GM12878 (cell line): ENCODE results near the gene ATP6V1D. TPM values are rescaled to one million over a fixed set of nuclear protein-coding genes. Genes with fewer than 3 reads are reported as not detected.

ENCODE experiments used
- ATAC-seq: fragments of 200-7000 bp; cut with Tn5 transposase; 3 replicates; pipeline ENCODE4 v1.9.1; 2020; ENCODE audit warnings: mild to moderate bottlenecking, moderate library complexity
- BruUV-seq: library from RNA; stranded (reverse); fragments of 400-500 nt; replicated peaks from 2 replicates; lab custom pipeline; 2021; lab: Mats Ljungman, UMichigan
- CTCF ChIA-PET: fragments of 300-600 bp; sonication (Branson Sonifier 250); formaldehyde crosslinking; extraction: SDS; loops from one replicate; lab custom pipeline; 2021; ENCODE audit warnings: inconsistent platforms; lab: Yijun Ruan, JAX
- POLR2A ChIA-PET: fragments of 350-600 bp; formaldehyde crosslinking; extraction: SDS; loops from one replicate; lab custom pipeline; 2021; ENCODE audit warnings: inconsistent platforms; lab: Charles Lee
- RAD21 ChIA-PET: fragments of 300-600 bp; sonication (Branson Sonifier 250); formaldehyde crosslinking; loops from one replicate; lab custom pipeline; 2023; ENCODE audit warnings: antibody characterized with exemption; ENCODE audit not compliant: unreplicated experiment; lab: Charles Lee
- SMC1A ChIA-PET: fragments of 300-600 bp; sonication (Branson Sonifier 250); formaldehyde crosslinking; loops from one replicate; lab custom pipeline; 2023; ENCODE audit not compliant: unreplicated experiment, uncharacterized antibody; lab: Charles Lee
- DNase-seq: peaks from one replicate; pipeline ENCODE4 v3.0.0-alpha.2; 2011; ENCODE audit warnings: low read depth, low spot score
- FAIRE-seq: peaks from 3 replicates; lab custom pipeline; 2011; peaks lifted over from hg19 to GRCh38; lab: Jason Lieb, UNC
- H2AFZ ChIP-seq: 2 replicates; pipeline ENCODE4 v1.6.0; 2011; ENCODE audit warnings: low read depth, low read length, control low read depth; ENCODE audit not compliant: control insufficient read depth
- H3K27ac ChIP-seq: 2 replicates; pipeline ENCODE4 v1.5.1; 2011; ENCODE audit warnings: control low read depth; ENCODE audit not compliant: control insufficient read depth, insufficient read depth
- H3K27me3 ChIP-seq, 2 experiments: replicated peaks in 1 of 2; 2 replicates each; pipeline versions ENCODE4 v1.6.0 to v1.6.1; 2011; ENCODE audit warnings: low read length in 1 of 2; ENCODE audit not compliant: control insufficient read depth in 2 of 2, insufficient read depth in 2 of 2
- H3K36me3 ChIP-seq, 2 experiments: 2 replicates each; pipeline ENCODE4 v1.5.1; 2011; ENCODE audit warnings: low read length in 1 of 2; ENCODE audit not compliant: control insufficient read depth in 2 of 2, insufficient read depth in 2 of 2
- H3K4me1 ChIP-seq: 2 replicates; pipeline ENCODE4 v1.6.1; 2011; ENCODE audit warnings: mild to moderate bottlenecking, low read length, moderate library complexity, mixed read lengths; ENCODE audit not compliant: control insufficient read depth, insufficient read depth
- H3K4me2 ChIP-seq: 2 replicates; pipeline ENCODE4 v1.6.0; 2011; ENCODE audit warnings: control low read depth; ENCODE audit not compliant: control insufficient read depth, insufficient read depth
- H3K4me3 ChIP-seq: fragments of 200-600 bp; sonication (generic); 2 replicates; pipeline ENCODE4 v1.5.1; 2016
- H3K79me2 ChIP-seq: 2 replicates; pipeline ENCODE4 v1.6.0; 2011; ENCODE audit warnings: low read length; ENCODE audit not compliant: control insufficient read depth, insufficient read depth
- H3K9ac ChIP-seq: 2 replicates; pipeline ENCODE4 v1.8.0; 2011; ENCODE audit warnings: low read length, control low read depth, mixed read lengths; ENCODE audit not compliant: control insufficient read depth, insufficient read depth
- H3K9me3 ChIP-seq: replicated peaks from 3 replicates; pipeline ENCODE4 v1.5.1; 2011; ENCODE audit warnings: mild to moderate bottlenecking, low read length; ENCODE audit not compliant: control insufficient read depth, insufficient read depth
- H4K20me1 ChIP-seq: 2 replicates; pipeline ENCODE4 v1.6.0; 2011; ENCODE audit not compliant: control insufficient read depth, insufficient read depth
- FOS ChIP-seq: IDR thresholded peaks from 3 replicates; pipeline ENCODE4 v1.6.1; 2011; ENCODE audit warnings: borderline replicate concordance; ENCODE audit not compliant: insufficient read length; ENCODE audit errors: extremely low read depth
- GATAD2B ChIP-seq: fragments of 450-650 bp; conservative IDR thresholded peaks from 2 replicates; pipeline ENCODE4 v1.6.1; 2017; ENCODE audit warnings: low read depth, mild to moderate bottlenecking, moderate library complexity
- HDAC2 ChIP-seq: fragments of 200-600 bp; sonication (generic); IDR thresholded peaks from 2 replicates; pipeline ENCODE4 v1.6.1; 2017
- KAT2A ChIP-seq: conservative IDR thresholded peaks from 2 replicates; pipeline ENCODE4 v1.6.1; 2011; ENCODE audit warnings: low read depth, low read length; ENCODE audit not compliant: control insufficient read depth
- MTA3 ChIP-seq: IDR thresholded peaks from 2 replicates; pipeline ENCODE4 v1.6.1; 2012; ENCODE audit warnings: low read length, inconsistent platforms, borderline replicate concordance
- POLR2A ChIP-seq: IDR thresholded peaks from 2 replicates; pipeline ENCODE4 v1.6.1; 2011; ENCODE audit warnings: low read depth, mild to moderate bottlenecking, low read length
- POLR2AphosphoS2 ChIP-seq: IDR thresholded peaks from 2 replicates; pipeline ENCODE4 v1.6.1; 2011; ENCODE audit warnings: low read depth, mild to moderate bottlenecking, low read length, improper control_type of control experiment, moderate library complexity
- TAF1 ChIP-seq: IDR thresholded peaks from 2 replicates; pipeline ENCODE4 v1.6.1; 2011; ENCODE audit warnings: mild to moderate bottlenecking, low read depth, low read length, borderline replicate concordance
- TCF12 ChIP-seq: IDR thresholded peaks from 2 replicates; pipeline ENCODE4 v1.6.1; 2011; ENCODE audit warnings: low read depth, mild to moderate bottlenecking, low read length
- WGBS: methylation state at CpG from one replicate; pipeline ENCODE4 v1.1.6; 2016; ENCODE audit warnings: low lambda C conversion rate; ENCODE audit not compliant: insufficient replicate concordance, insufficient coverage; ENCODE audit errors: missing lambda C conversion rate; 5-methylcytosine and 5-hydroxymethylcytosine counted together
- in situ Hi-C: fragments of 300-500 bp; cut with MboI; formaldehyde crosslinking; loops from 9 replicates; pipeline ENCODE4 v1.14.3; 2018; ENCODE audit warnings: mixed read lengths
- intact Hi-C: fragments of 100-400 bp; cut with micrococcal nuclease; formaldehyde crosslinking; loops from one replicate; pipeline ENCODE4 v1.14.2; 2022; ENCODE audit not compliant: unreplicated experiment
- polyA plus RNA-seq, 11 experiments: library from polyadenylated mRNA; depleted of rRNA in 4 of 11; unstranded in 6 of 11; stranded (reverse) in 5 of 11; fragments of >200 nt; fragmentation: Nextera tagmentation in 4 of 11; fragmentation: Illumina TruSeq in 1 of 11; extraction: Ambion mirVana in 4 of 11; extraction: Trizol in 1 of 11; gene quantifications; 1 replicate in 1 of 11; 2 replicates in 10 of 11; pipeline versions ENCODE4 v1.2.1 to v1.2.3, GENCODE V29; 2011 to 2016; ENCODE audit warnings: inconsistent platforms in 2 of 11, missing spikeins in 2 of 11, low read depth in 1 of 11
- total RNA-seq, 4 experiments: library from RNA; depleted of rRNA in 3 of 4; stranded (reverse); fragments of >200 nt in 3 of 4; fragmentation: Illumina TruSeq in 1 of 4; extraction: Trizol in 1 of 4; gene quantifications; 2 replicates each; pipeline versions ENCODE4 v1.2.1 to v1.2.3, GENCODE V29; 2013 to 2021

The ATP6V1D gene
- total and polyA plus RNA-seq, 10 of the 15 experiments (the other 5 are each of a cell fraction or from before 2014, with no cell fraction given) = 24.0 to 71.6 (median 47.8) TPM

DNA sequence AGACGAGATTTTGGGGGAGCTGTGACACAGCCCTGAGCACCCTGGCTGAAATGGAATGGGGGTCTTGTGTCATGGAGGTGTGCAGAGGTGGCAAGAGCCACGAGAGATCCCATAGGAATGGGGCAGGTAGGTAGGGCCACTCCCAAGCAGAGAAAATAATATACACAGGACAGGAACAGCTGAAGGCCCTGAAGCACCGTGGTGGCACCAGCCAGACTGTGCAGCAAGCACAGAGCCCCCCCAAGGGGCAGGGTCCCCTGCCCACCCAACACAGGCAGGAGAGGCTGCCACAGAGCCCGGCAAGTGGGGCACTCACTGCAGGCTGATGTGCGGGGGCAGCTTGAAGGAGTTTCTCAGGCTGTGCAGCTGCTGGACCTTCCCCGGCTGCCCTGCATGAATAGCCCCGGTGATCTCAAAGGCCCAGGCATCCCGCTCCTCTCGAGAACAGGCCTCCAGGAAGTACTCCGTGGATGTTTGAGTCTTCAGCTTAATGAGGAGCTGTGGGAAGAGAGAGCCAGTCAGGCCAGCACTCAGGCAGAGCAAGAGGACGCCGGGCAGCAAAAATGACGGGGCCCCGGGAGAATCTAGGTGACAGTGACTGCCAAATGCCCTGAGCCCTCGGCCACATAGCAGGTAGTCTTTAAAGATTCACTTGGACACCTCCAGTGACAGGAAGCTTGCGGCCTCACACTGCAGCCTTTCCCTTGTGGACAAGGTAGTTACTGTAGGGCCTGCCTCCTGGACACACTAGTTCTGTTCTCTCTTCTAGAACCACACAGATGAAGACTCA is 35.7 kb upstream of the ATP6V1D start:
- ATAC-seq = no peak
- no peak overlapping the region for H2AFZ ChIP-seq
- POLR2A ChIA-PET = no interaction called here
- no peaks in the 10 kb centered on the region for H3K79me2 ChIP-seq
- TF ChIP-seq TAF1 (no peak), POLR2AphosphoS2 (no peak), MTA3 (no peak), GATAD2B (no peak), FOS (no peak), HDAC2 (no peak), TCF12 (no peak), POLR2A (no peak), KAT2A (no peak)
- TF ChIP-seq, all 136 proteins: peak for 0
- Histone ChIP-seq H3K4me2 (no peak overlapping the region), H3K36me3 (no peaks in the 10 kb centered on the region), H3K9ac (no peak overlapping the region), H4K20me1 (no peaks in the 10 kb centered on the region), H3K27ac (no peak overlapping the region), H3K9me3 (no peaks in the 10 kb centered on the region), H3K4me1 (no peaks in the 10 kb centered on the region), H3K27me3 (peaks cover 0 to 4% of the 10 kb centered on the region in 2 experiments; a peak in 1 of 4 replicates), H3K4me3 (no peak overlapping the region)
- in situ Hi-C loops (no loop called here), intact Hi-C loops (no loop called here)
- SMC1A ChIA-PET = no interaction called here
- no peak for DNase-seq
- no TSS peak for BruUV-seq
- FAIRE-seq = no peak
- CTCF ChIA-PET = no interaction called here
- RAD21 ChIA-PET = no interaction called here
- 49% methylated on average over 16 of the region's 16 CpGs for WGBS
